Renal pelvis (tissue), 4 donors: ENCODE data around the gene RTRAF. TPM values are rescaled to one million over a fixed set of nuclear protein-coding genes. Genes with fewer than 3 reads are reported as not detected.
A peak's percentile ranks its signal among the peaks of the same experiment; 100 is the strongest.

ENCODE experiments used
- DNase-seq: peaks from one replicate; pipeline ENCODE4 v3.0.0-alpha.2; 2013
- polyA plus RNA-seq, 3 donors: library from polyadenylated mRNA; unstranded; fragments of 120-200 nt; gene quantifications; one replicate each; pipeline ENCODE4 v1.2.1, GENCODE V29; 2013; ENCODE audit not compliant: insufficient read length in 3 of 3

RTRAF gene
- polyA plus RNA-seq, 3 donors, result 231 to 290 (median 246) TPM

DNA sequence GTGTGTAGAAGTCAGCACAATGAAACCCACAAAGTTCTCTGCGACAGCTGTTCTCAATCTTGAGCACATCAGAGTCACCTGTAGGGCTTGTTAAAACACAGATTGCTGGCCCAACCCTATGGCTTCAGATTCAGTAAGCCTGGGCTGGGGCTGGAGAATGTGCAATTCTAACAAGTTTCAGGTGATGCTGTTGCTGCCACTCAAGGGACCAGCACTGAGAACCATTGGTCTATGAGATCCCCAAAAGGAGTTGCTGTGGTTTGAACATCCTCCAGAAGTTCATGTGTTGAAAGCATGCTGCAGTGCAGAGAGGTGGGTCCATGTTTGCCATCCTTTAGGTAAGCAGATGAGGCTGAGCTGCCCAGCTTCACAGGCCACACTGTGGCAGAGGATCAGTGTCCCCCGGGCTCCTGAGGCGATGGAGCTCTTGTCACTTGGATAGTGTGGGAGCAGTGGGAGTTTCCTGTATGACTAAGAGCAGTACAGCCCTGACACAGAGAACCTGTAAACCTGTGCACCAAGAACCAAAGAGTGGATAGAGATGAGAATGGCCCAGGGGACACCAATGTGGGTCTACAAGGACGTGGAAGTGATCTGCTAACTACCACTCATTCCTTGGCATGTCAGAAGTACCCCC, 8.0 kb upstream of the RTRAF start:
- DNase-seq, result no peak

GRCh38 chr14:51988221-51988620, 1.1 kb upstream of the RTRAF start:
- DNase-seq, result no peak

GRCh38 chr14:51990488-51990887, 1.1 kb downstream of the RTRAF start:
- no peak for DNase-seq

GRCh38 chr14:51993285-51993920, 4.1 kb downstream of the RTRAF start:
- no peak for DNase-seq

DNA sequence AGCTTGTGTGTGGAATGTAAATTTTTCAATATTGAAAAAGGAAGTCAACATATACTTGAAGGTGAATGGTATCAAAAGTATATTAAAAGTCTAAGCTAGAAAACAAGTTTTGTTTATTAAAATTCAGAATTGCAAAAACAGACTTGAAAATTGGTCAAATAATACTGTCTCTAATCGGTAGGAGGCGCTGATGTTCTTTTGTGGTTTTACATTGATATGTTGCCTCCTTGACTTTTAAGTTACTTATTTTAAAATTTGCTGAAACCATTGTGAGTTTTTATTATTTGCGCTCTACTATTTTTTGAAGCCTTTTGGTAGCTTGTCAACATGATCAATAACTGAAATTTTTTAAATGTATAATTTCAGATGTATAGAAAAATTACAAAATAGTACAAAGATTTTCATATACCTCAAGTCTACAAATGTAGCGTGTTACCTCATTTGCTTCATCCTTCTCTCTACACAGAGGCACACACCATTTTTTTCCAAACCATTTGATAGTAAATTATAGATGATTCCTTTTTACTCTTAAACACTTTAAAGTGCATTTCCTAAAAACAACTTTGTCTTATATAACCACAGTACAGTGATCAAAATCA, 6.9 kb downstream of the RTRAF start:
- no peak for DNase-seq

- no peak for DNase-seq
Measured at GRCh38 chr14:51998348-51998747, 9.0 kb downstream of the RTRAF start.

GRCh38 chr14:51999084-51999483, 9.7 kb downstream of the RTRAF start:
- no peak for DNase-seq

DNA sequence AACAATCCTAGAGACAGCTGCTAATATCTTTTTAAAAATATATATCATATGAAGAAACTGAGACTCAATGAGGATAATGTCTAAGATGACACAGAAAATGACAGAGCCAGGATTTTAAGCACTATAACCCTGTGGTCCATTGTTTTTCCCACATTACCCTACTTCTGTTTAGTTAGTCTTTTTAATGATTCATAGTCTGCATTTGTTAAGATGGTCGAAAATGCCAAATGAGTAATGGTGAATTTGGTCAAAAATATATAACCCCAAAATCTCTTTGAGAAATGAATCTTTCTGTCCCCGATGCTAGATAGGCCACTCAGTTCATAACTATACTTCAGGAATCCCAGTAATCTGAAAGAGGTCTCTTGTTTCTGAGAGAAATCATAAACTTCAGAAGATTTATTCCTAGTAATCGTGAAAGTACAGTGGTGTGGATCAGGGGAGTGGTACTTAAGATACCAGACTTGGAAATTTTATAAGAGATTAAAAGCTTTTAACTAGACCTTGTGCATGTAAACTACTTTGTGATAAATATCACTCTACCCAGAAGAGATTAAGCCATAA, 10.8 kb downstream of the RTRAF start:
- no peak for DNase-seq

DNA sequence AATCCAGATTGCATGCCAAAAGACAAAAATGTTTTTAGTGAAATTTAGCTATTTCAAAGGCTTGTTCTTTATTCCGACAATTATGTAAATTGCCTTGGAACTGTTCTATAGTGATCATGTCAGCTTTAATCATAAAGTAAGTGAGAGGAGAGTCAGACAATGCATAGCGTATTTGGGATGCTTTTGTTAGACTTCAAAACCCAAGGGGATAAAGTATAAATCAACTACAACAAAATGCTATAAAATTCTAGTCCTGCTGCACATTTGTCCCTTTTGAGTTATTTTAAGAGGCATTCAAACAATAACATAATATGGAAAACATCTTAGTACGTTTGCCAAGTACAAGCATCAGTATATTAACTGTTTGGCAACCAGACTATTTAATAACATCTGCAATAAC, 11.3 kb downstream of the RTRAF start:
- DNase-seq, result peak; percentile 41

GRCh38 chr14:52002542-52002941, 13.2 kb downstream of the RTRAF start:
- DNase-seq, result no peak

GRCh38 chr14:52003324-52003723, 14.0 kb downstream of the RTRAF start:
- no peak for DNase-seq

GRCh38 chr14:52005625-52006024, 16.3 kb downstream of the RTRAF start:
- no peak for DNase-seq

GRCh38 chr14:52006361-52006760, 17.0 kb downstream of the RTRAF start:
- no peak for DNase-seq

GRCh38 chr14:52007211-52007610, 17.9 kb downstream of the RTRAF start:
- DNase-seq, result no peak

DNA sequence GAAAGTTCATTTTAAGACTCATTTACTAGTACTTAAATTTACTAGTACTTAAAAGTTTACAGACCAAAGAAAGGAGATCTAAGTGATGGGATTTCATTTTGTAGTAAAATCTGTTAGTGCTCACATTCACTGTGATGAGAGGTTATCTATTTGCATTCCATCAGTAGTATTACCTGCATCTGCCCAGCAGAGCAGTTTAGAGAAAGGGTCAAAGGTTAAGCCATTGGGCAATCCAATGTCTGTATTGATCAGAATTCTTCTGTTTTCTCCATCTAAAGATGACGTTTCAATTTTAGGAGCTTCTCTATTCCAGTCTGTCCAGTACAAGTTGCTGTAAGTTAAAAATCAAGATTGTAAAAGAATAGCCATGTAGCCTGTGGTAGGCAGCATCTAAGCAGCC, 18.3 kb downstream of the RTRAF start:
- no peak for DNase-seq

- no peak for DNase-seq
Measured at GRCh38 chr14:52008136-52008535, 18.8 kb downstream of the RTRAF start.

DNA sequence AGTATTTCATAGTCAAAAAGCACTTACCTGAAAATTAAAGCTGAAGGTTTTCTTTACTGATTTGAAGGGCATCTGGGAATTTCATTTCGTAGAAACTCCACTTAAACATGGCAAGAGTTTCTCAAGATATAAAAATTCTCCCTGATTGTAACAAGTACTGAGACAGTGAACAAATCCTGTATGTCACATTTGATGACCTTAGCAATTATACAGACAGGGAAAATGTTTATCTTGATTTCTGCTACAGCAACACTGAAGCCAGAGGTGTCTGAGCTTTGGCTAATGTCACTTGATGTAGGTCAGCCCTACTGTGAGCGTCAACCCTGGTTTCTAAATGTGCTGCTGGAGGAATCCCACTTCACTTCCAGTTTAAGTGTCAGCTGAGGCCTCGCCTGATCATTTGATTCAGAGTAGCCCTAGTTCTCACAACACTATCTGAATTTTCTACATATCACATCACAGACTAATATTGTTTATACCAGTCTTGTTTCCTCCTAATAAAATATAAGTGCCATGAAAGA, 20.9 kb downstream of the RTRAF start:
- DNase-seq, result no peak

- no peak for DNase-seq
Measured at GRCh38 chr14:52011523-52011922, 22.2 kb downstream of the RTRAF start.

- no peak for DNase-seq
Measured at GRCh38 chr14:52012635-52013034, 23.3 kb downstream of the RTRAF start.

DNA sequence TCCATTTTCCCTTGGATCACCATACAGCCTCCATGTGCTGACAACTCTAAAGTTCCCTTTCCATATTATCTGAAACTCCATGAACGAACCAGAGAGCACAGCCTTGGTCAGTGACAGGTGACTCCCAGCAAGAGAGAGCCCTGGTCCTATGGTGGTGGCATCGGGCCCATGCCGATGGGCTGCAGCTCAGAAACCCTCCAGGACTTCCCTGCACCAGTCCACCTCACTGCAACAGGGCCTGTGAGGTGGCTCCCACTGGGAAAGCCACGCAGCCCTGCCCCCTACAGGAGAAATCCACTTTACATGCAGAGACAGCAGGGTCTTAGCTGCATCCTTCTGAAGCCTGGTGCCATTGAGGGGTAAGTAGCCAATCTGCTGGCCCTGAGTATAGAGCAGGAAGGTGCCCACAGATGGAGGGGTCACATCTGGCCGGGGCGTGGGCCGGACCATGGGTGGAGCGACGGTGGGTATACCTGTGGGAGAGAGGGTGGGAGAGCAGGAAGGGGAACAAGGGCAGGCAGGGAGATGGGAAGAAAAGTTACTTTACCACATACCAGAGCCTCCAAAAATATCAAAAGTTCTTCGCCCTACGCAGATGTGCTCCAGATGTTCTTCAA, 24.7 kb downstream of the RTRAF start:
- DNase-seq, result no peak

DNA sequence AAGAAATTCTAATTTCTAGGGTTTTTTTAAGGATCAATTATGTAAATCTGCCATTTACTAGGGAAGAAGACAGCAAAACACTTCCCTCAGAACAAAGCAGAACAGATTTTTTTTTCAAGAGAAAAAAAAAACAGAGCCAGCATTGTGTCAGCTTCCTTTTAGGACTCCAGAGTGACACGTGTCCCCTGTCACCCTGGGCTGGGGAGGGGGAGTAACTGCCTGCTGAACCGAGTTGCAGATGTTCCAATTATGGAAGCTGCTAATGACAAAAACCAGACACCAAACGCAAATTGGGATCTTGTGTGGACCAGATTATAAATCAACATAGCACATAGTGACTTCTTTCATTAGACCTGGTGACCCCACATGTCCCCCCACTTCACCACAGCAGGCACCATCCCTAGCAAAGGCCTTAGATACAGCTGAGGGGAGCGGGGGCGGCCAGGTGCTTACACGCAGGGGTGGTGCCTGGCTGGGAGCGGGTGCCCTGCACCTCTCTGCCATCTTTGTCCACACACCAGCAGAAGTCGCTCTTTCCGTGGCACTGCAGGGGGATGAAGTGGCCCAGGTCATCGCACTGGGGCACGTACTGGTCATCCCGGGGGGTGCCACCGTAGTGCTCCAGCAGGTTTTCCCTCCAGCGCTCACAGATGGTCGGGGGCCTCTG, 25.4 kb downstream of the RTRAF start:
- no peak for DNase-seq

GRCh38 chr14:52015411-52016030, 26.2 kb downstream of the RTRAF start:
- DNase-seq, result no peak
